Ureter (tissue), 1 donor: Measurements from ENCODE around the gene ENTPD3. TPM values are rescaled to one million over a fixed set of nuclear protein-coding genes. Genes with fewer than 3 reads are reported as not detected.

Experiments
- DNase-seq: peaks from one replicate; pipeline ENCODE4 v3.0.0-alpha.2; 2020; ENCODE audit warnings: low spot score
- total RNA-seq: library from RNA; stranded (reverse); gene quantifications from one replicate; pipeline ENCODE4 v1.2.4, GENCODE V29; 2023
- donor health status: DM: yes; HTN: yes; CAD: no.

ENTPD3 gene, protein sequence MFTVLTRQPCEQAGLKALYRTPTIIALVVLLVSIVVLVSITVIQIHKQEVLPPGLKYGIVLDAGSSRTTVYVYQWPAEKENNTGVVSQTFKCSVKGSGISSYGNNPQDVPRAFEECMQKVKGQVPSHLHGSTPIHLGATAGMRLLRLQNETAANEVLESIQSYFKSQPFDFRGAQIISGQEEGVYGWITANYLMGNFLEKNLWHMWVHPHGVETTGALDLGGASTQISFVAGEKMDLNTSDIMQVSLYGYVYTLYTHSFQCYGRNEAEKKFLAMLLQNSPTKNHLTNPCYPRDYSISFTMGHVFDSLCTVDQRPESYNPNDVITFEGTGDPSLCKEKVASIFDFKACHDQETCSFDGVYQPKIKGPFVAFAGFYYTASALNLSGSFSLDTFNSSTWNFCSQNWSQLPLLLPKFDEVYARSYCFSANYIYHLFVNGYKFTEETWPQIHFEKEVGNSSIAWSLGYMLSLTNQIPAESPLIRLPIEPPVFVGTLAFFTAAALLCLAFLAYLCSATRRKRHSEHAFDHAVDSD
- total RNA-seq = 30.1 TPM

DNA sequence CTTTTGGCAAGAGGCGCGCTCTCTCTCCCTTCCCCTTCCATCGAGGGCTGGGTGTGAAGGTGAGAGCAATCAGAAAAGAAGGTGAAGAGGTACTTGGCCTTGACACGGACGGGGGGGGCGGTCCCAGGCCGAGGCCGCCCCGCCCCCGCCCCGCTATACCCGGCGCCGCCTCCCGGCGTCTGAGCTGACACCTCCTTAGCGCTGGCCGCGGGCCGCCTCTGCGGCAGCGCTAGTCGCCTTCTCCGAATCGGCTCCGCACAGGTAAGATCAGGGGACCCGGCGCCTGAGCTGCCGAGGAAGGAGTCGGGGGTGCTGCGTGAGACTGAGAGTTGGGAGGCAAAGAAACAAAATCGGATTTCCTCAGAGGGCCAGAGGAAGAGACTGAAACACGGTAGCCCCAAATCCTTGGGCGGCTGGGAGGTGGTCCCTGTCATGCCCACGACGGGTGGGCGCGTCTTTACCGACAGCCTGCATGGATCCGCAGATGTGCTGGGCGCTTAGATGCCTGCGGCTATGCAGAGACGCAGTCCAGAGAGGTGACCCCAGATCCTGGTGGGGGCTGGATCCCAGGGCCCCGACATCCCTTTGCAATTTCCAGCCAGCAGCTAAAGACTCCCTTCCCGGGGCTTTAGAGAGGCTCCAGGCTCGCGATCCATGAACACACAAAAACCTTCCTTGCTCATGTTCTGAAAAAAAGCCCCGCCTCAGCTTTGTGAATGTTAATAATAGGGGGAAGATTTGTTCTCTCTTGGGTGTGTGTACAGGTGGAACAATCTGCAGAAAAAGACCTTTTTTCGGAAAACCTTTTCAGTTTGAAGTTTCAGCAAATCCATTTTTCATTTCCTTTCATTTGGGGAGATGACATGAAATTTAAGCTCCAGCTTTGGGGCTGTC is at the start of gene ENTPD3:
ENTPD3 (plus strand) TSS at position 184 of the 894 bp plus-strand sequence. CDS start 874 bp downstream, outside the sequence.
- DNase-seq = no peak

GRCh38 chr3:40339871-40340270 is 47.1 kb upstream of the ENTPD3 start:
- DNase-seq = no peak

DNA sequence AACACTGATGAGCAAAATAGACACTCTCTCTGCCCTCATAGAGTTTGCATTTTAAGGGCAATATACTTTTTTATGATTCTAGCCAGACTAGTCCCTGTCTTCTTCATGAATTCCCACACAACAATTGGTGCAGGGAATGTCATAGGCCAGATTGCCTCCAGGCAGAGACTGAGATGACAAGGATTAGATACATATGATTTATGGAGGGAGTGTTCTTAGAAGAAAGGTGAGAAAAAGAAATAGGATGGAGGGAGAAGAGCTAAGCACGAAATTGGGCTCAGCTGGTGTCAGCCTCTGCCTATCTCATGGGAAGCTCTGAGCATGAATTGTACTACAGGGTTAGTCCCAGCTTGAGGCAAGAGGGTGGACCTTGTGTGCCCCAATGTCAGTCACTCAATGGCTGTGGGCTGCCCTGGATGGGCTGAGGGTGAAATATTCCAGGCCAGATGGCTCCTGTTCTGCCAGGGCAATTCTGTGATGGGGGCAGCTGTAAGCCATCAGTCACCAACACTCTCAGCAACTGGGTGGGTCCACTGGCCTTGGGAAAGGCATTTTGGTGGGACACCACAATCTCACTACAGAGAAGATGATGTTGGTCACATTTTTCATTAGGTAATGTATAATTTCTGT is 46.3 kb upstream of the ENTPD3 start:
- no peak for DNase-seq

- DNase-seq = no peak
Measured at GRCh38 chr3:40341671-40342070, 45.3 kb upstream of the ENTPD3 start.

- DNase-seq = no peak
Measured at GRCh38 chr3:40350529-40350928, 36.5 kb upstream of the ENTPD3 start.

GRCh38 chr3:40355410-40355809 is 31.6 kb upstream of the ENTPD3 start:
- DNase-seq = no peak

DNA sequence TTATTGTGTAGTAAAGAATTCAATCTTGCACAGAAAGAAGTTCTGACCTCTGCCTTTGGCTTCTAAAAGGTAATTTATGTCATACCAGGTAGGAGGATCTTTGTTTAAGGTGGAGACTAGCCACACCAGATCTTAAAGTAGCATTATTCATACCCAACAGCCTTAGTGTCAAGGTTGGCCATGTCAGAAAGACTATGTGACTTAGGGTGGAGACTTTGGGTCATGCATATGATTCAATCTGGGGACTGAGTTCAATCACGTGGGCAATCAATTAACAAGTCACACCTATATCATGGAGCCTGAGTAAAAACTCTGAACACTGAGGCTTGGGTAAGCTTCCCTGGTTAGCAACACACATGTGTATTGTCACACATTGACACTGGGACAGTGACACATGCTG is 28.5 kb upstream of the ENTPD3 start:
- no peak for DNase-seq

- no peak for DNase-seq
Measured at GRCh38 chr3:40363674-40364073, 23.3 kb upstream of the ENTPD3 start.

DNA sequence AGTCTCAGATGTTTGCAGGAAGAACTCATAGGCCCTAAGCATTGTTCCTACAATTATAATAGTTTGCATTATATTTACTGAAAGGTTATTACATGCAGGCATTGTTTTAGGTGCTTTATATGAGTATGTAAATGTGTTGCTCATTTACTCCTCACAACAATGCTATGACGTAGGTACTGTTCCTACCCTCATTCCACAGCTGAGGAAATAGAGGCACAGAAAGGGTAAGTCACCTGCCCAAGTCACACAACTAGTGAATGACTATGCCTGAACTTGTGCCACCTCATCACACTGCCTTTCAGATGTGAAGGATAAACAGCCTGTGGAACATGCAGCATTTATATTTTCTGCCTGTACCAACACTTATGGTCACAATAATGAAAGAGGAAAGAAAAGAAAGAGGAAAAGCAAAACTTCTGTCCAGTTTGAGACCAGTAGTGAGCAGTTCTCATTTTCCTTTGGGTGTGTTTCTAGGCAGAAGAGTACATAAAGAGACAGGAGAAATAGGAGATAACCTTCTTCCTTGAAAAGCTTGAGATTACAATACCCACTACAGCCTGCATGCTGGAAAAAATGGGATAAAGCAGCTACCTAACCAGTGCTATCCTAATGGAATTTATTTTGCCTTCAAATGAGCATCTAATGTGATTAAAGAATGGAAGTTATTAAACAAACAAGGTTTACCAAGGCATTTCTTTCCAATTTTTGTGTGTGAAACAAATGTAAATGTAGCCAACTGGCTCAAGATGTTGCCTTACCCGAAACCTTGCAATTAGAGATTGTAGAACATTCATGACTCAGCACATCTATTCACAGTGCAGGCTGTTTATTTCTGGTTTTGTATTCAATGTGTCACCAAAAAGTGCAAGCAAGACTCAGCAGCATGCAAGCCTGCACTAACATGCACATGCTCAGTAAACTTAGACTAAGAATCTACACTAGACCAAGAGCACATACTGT is 20.5 kb upstream of the ENTPD3 start:
- no peak for DNase-seq

GRCh38 chr3:40369716-40370115 is 17.3 kb upstream of the ENTPD3 start:
- no peak for DNase-seq

- no peak for DNase-seq
Measured at GRCh38 chr3:40377822-40378221, 9.2 kb upstream of the ENTPD3 start.

GRCh38 chr3:40379674-40380306 is 7.2 kb upstream of the ENTPD3 start:
- no peak for DNase-seq

GRCh38 chr3:40381904-40382616 is 4.9 kb upstream of the ENTPD3 start:
- DNase-seq = no peak

GRCh38 chr3:40382617-40382979 is 4.4 kb upstream of the ENTPD3 start:
- DNase-seq = no peak

DNA sequence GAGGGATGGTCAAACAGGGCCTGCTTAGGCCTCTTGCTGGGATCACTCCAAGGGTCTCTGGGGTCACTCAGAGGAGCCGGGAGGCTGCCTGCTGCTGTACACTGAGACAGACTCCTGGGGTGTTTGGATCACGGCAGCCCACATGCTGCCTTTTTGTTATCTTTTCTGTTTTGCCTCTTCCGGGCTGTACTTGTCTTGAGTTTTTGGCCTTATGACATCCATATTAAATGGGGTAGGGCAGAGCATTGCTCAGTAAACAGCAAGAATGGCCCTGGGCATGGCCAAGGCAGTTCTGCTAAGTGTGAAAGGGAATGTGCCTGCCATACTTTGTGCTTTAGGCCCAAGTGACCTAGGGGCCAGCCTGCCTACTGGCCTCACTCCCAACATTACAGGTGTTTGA is 771 bp upstream of the ENTPD3 start:
- no peak for DNase-seq

- DNase-seq = no peak
Measured at GRCh38 chr3:40387895-40388254, 891 bp downstream of the ENTPD3 start.

DNA sequence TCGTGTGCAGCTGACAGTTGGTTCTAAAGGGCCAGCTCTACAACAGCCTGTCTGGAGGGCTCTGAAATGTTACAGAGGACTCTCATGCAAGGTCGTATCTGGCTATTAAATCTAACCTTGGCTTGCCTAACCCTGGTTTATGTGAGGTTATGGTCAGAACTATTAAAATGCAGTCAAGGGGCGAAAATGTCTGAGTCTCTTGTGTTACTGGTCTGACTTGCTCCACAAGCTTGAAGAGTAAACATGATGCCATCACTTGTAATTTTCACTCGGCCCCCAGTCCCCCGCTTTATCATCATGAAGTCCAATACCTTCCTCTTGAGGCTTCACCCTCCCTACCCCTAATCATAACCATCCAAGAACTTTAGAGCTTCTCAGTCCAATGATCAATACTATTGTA is 9.4 kb downstream of the ENTPD3 start:
- no peak for DNase-seq

- no peak for DNase-seq
Measured at GRCh38 chr3:40397129-40397528, 10.1 kb downstream of the ENTPD3 start.

- no peak for DNase-seq
Measured at GRCh38 chr3:40397912-40398311, 10.9 kb downstream of the ENTPD3 start.

DNA sequence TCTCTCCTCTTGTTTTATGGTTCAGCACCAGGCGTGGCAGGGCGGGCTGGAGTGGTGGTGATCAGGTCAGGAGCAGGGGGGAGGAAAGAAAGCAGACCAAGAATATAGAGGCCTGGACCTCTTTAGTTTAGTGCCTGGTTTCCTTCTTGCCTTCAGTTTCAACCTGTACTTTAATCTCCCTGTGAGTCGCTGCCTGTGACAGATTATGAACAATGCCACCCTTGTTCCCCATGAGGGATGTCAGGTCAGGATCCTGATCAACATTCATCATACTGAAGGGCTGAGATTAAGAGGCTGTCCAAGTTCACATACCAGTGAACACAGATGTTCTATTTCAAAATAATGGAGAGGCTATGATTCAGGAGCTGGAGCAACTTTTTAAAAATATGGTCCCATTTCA is 11.4 kb downstream of the ENTPD3 start:
- no peak for DNase-seq
